Ishikawa (cell line): ENCODE data around the gene PIP.

Experiments
- CREB1 ChIP-seq: IDR thresholded peaks from 2 replicates; pipeline ENCODE4 v1.6.1; 2012; ENCODE audit warnings: low read depth
- EGR1 ChIP-seq: IDR thresholded peaks from 2 replicates; pipeline ENCODE4 v1.6.1; 2012
- EP300 ChIP-seq: IDR thresholded peaks from 2 replicates; pipeline ENCODE4 v1.6.1; 2012; ENCODE audit warnings: borderline replicate concordance
- FOXM1 ChIP-seq: IDR thresholded peaks from 2 replicates; pipeline ENCODE4 v1.6.1; 2012; ENCODE audit warnings: low read depth, borderline replicate concordance
- MAX ChIP-seq: IDR thresholded peaks from 2 replicates; pipeline ENCODE4 v1.6.1; 2012
- NFIC ChIP-seq: IDR thresholded peaks from 2 replicates; pipeline ENCODE4 v1.6.1; 2012
- RAD21 ChIP-seq: IDR thresholded peaks from 2 replicates; pipeline ENCODE4 v1.6.1; 2012; ENCODE audit warnings: low read depth
- REST ChIP-seq: IDR thresholded peaks from 2 replicates; pipeline ENCODE4 v1.6.1; 2012; ENCODE audit warnings: low read depth, mild to moderate bottlenecking
- TAF1 ChIP-seq: IDR thresholded peaks from 2 replicates; pipeline ENCODE4 v1.6.1; 2012; ENCODE audit warnings: low read depth, mild to moderate bottlenecking
- TCF12 ChIP-seq: IDR thresholded peaks from 2 replicates; pipeline ENCODE4 v1.6.1; 2012; ENCODE audit warnings: low read depth
- TEAD4 ChIP-seq: IDR thresholded peaks from 2 replicates; pipeline ENCODE4 v1.6.1; 2012
- USF1 ChIP-seq: IDR thresholded peaks from 2 replicates; pipeline ENCODE4 v1.6.1; 2012
- YY1 ChIP-seq: IDR thresholded peaks from 2 replicates; pipeline ENCODE4 v1.6.1; 2012; ENCODE audit warnings: low read depth
- ZBTB7A ChIP-seq: IDR thresholded peaks from 2 replicates; pipeline ENCODE4 v1.6.1; 2012; ENCODE audit warnings: low read depth

The PIP gene

GRCh38 chr7:143129477-143129876, 2.4 kb upstream of the PIP start:
- TF ChIP-seq TEAD4 (no peak), TCF12 (no peak), RAD21 (no peak), USF1 (no peak), YY1 (no peak), EGR1 (no peak), MAX (no peak), FOXM1 (no peak), REST (no peak), CREB1 (no peak)

GRCh38 chr7:143130541-143130940, 1.3 kb upstream of the PIP start:
- no peak for TF ChIP-seq ZBTB7A
- TF ChIP-seq NFIC: no peak
- TF ChIP-seq TAF1: no peak
- no peak for TF ChIP-seq USF1
- no peak for TF ChIP-seq EGR1
- TF ChIP-seq FOXM1: no peak
- TF ChIP-seq CREB1: no peak
- no peak for TF ChIP-seq TCF12
- no peak for TF ChIP-seq EP300
- no peak for TF ChIP-seq RAD21
- TF ChIP-seq MAX: no peak
- TF ChIP-seq YY1: no peak
- TF ChIP-seq REST: no peak

GRCh38 chr7:143147070-143147469, 15.2 kb downstream of the PIP start:
- TF ChIP-seq TEAD4 (no peak), REST (no peak)

GRCh38 chr7:143148050-143148449, 16.2 kb downstream of the PIP start:
- TF ChIP-seq RAD21 (no peak), TAF1 (no peak), CREB1 (no peak), EP300 (no peak), FOXM1 (no peak), TEAD4 (no peak), EGR1 (no peak), YY1 (no peak), USF1 (no peak)

GRCh38 chr7:143148651-143149050, 16.8 kb downstream of the PIP start:
- no peak for TF ChIP-seq RAD21
- TF ChIP-seq TEAD4: no peak
- no peak for TF ChIP-seq FOXM1
- no peak for TF ChIP-seq YY1
